DMS114 treated with DMSO at 0.1 percent for 48 hours (cell line): ENCODE measurements around the gene STAU1.
A peak's percentile ranks its signal among the peaks of the same experiment; 100 is the strongest.
"Not testable (repeated sequence)": the region's sequence is repeated elsewhere in the genome, so short reads cannot be mapped to it uniquely, and the experiment has no call there.

Experiments
- DNase-seq: peaks from one replicate; lab custom pipeline; 2025; ENCODE audit not compliant: unreplicated experiment; lab: John Stamatoyannopoulos, UW

The STAU1 gene

GRCh38 chr20:49187851-49188641 lies at the start of gene STAU1:
Gene STAU1 (minus strand): TSS chr20:49188334. CDS start chr20:49166201, 22,133 bp downstream.
- DNase-seq, result peak; percentile 99

DNA sequence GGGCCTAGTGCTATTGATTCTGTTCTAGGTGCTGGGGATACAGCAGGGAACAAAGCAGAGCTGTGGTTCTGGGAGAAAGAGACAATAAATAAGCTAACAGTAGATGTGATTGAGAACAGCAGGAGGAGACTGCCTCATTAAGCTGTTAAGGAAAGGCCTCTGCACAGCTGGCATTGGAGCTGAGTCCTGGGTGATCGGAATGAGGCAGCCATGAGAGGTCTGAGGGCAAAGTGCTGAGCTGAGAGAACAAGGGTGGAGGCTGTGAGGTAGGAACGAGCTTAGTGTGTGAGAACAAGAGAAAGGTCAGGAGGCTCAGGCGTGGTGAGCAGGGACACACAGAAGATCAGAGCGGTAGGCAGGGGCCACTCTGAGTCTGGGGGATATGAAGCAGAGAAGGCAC lies 49.4 kb upstream of the STAU1 start:
- no peak for DNase-seq

GRCh38 chr20:49236301-49236700 lies 48.2 kb upstream of the STAU1 start:
- DNase-seq, result no peak

DNA sequence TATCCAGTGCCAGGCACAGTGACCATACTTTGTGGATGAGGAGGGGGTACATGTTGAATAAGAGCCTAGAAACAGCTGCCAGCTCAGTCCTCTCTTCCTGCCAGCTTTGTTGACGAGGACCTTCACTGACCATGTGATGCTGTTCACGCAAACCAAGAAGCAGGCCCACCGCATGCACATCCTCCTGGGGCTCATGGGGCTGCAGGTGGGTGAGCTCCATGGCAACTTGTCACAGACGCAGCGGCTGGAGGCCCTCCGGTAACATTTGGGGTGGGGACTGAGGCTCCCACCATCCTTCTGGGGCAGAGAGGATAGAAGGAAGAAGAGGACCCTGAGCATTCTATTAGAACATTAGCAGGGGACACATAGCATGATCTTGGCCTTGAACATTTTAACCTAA lies 46.7 kb upstream of the STAU1 start:
- no peak for DNase-seq

GRCh38 chr20:49233226-49233625 lies 45.1 kb upstream of the STAU1 start:
- no peak for DNase-seq

DNA sequence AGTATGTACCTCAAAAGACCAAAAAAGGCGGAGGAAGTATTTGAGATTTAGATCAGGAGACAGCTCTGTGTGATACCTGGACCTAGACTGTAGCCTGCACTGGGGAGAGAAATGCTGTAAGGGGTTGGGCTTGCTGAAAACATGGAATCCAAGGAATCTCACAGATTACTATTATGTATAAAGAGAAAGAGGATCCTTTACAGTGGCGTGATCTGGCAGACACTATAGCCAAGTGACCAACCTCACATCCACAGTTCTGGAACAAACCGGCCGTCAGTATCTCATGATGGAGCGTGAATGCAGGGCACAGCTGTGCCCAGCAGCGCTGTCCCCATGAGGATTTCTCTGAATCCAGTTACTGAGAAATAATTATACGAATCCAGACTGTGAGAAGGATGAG lies 43.3 kb upstream of the STAU1 start:
- DNase-seq, result no peak

- DNase-seq, result no peak
These were observed 42.5 kb upstream of the STAU1 start for GRCh38 chr20:49230561-49231133.

GRCh38 chr20:49230021-49230420 lies 41.9 kb upstream of the STAU1 start:
- DNase-seq, result no peak

- no peak for DNase-seq
These were observed 41.2 kb upstream of the STAU1 start for GRCh38 chr20:49229381-49229780.

- DNase-seq, result no peak
These were observed 40.5 kb upstream of the STAU1 start for GRCh38 chr20:49228676-49229075.

DNA sequence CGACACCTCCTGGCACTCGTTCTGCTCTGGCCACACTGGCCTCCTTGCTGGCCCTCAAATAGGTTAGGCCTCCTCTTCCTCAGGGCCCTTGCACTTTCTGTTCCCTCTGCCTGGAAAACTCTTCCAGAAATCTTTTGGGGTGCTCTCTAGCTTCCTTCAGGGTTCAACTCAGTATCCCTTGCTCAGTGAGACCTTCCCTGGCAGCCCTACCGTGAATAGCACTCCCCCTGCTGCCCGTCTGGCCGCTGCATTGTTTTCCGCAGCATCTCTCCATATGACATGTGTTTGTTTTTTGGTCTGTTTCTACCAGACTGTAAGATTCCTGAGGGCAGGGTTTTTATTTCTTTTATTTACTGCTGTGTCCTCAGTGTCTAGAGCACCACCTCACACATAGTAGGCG lies 37.8 kb upstream of the STAU1 start:
- DNase-seq, result no peak

GRCh38 chr20:49219924-49220831 lies 32.0 kb upstream of the STAU1 start:
- DNase-seq, result no peak

DNA sequence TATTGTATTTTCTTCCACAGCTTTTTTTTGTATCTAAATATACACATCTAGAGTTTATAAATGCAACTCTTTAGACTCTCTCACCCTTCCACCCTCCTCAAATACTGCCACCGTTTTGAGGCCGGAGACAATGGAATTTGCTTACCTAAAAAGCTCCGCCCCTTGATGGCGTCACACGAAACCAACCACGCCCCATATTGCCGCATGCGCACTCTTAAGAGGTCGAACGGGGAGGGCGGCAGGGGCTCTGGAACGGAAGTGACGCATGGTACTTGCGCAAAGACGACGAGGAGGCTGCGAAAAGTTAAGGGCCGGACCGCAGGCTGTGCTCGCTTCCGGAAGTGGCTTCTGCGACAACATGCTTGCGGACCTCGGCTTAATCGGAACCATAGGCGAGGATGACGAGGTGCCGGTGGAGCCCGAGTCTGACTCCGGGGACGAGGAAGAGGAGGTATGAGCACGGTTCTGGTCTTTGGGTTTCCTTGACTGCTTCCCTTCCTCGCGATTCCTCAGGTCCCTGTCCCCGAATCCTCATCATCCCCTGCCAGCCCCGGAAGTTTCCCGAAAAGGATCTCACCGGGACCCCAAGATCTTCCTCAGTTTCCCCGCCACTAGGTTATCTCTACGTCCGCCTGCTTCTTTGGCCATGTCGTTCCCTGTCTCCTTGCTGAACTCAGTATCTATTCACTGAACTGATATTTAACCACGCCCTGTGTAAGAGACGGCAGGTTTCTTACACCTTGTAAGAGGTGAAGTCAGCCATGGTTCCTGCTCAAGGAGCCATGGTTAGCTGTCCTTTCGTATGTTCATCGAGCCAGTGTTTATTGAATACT lies 31.2 kb upstream of the STAU1 start, which contains the start of gene DDX27:
TSS of gene DDX27 (plus strand) at position 326 of the 833 bp plus-strand sequence. CDS start at position 359, 33 bp downstream.
- peak; percentile 100 for DNase-seq

- not testable (repeated sequence) for DNase-seq
These were observed 30.6 kb upstream of the STAU1 start for GRCh38 chr20:49218739-49219090.

DNA sequence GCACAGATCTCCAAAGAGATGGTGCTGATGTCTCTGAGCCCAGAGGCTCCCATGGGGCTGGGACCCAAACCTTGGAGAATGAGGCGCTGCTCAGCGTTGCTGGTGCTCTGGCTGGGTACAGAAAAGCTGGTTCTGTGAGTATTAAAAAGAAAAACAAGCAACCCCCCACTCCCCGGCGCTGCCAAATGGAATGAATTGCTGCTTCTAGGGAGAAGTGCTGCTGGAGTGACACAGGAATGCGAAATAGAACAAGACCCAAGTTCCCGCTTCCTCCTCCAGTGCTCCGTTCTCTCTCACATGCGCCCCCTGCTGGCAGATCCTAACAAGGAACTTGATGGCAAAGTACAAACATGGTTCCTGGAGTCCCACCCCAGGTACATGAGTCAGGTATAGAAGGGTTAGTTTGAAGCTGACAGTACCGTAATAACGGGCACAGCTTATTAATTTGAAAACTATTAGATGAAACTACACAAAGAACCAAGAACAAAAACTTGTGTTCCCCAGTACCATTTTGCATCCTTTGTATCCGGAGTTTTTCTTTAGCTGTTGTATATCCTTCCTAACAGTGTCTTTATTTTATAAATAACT lies 29.0 kb upstream of the STAU1 start:
- DNase-seq, result peak; percentile 94

DNA sequence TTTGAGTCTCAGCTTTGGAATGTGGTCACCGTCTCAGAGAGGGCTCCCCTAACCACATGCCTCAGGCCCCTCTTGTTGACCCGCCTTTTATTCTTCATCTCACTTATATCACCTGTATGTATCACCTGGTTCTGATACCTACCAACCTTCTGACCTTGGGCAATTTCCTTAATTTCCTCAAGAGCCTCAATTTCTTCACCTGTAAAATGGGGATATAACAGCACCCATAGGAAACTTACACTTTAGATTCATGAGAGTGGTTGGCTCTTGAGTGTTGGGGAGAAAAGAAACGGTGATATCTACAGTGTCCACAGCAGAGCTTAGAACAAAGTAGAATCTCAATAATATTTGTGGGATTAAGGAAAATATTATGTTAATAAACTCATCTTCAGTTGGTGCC lies 27.1 kb upstream of the STAU1 start:
- DNase-seq, result no peak

GRCh38 chr20:49214571-49214970 lies 26.4 kb upstream of the STAU1 start:
- no peak for DNase-seq

DNA sequence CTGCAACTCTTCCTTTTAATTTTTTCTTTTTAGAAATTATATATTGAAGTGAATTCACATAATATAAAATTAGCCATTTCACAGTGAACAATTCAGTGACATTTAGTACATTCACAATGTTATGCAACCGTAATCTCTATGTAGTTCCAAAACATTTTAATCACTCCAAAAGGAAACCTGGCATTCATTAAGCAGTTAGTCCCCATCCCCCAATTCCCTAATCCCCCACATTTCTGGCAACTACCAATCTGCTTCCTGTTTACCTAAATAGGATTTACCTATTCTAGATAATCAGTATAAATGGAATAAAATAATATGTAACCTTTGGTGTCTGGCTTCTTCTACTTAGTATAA lies 22.6 kb upstream of the STAU1 start:
- DNase-seq, result no peak

DNA sequence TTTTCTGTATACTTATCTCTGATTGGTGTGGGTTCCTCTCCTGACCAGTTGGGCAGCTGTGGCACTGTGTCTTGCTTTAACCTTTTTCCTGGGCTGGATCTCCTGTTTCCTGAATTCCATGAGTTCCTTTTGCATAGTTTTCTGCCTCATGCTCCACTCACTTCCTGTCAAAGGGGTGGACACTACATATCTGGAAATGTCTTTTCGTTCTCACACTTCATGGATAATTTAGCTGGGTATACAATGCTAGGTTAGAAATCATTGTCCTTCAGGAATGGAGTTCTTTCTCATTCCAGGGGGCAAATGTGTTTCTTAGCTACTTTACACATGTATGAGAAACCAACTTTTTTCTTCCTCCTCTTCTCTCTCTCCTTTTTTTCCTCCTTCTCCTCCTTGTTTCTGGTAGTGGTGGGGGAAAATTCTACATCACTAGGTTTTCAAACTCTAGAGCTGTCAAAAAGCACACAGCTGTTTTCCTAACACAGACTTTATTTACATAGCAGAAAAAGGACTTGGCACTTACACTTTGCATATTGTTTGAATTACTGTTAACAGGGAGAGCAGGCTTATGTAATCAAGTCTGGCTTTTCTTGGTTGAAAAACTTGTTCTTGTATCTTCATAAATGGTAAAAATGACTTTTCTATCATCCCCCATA lies 22.1 kb upstream of the STAU1 start:
- no peak for DNase-seq

GRCh38 chr20:49207076-49207475 lies 18.9 kb upstream of the STAU1 start:
- DNase-seq, result no peak
